Stimulated activated CD4-positive, alpha-beta T cell treated with anti-CD3 and anti-CD28 coated beads, Interleukin-1b, Interleukin-23, amount 100 ng/mL, for 4 hours (primary cell): ENCODE measurements around the gene CEACAM18.

Source experiments
- DNase-seq, 2 donors: peaks; one replicate each; pipeline ENCODE4 v3.0.0-alpha.2; 2020; ENCODE audit warnings: low read depth in 2 of 2

The CEACAM18 gene

DNA sequence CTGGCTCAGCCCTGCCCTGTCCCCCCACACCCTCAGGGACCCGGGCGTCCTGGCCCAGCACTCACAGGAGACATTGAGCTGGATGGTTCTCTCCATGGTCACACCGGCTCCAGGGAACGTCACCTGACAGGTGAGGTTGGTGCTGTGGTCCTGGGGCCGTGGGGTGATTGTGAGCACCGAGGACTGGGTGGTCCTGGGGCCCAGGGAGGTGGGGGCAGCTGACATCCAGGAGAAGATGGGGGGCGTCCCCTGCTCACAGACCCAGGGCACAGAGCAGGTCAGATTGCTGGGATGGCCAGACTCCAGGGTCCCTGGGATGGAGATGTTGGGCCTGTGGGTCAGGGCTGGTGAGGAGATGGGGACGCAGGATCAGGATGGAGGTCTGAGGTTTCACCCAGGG lies 52.3 kb downstream of the CEACAM18 start:
- no peak for DNase-seq

DNA sequence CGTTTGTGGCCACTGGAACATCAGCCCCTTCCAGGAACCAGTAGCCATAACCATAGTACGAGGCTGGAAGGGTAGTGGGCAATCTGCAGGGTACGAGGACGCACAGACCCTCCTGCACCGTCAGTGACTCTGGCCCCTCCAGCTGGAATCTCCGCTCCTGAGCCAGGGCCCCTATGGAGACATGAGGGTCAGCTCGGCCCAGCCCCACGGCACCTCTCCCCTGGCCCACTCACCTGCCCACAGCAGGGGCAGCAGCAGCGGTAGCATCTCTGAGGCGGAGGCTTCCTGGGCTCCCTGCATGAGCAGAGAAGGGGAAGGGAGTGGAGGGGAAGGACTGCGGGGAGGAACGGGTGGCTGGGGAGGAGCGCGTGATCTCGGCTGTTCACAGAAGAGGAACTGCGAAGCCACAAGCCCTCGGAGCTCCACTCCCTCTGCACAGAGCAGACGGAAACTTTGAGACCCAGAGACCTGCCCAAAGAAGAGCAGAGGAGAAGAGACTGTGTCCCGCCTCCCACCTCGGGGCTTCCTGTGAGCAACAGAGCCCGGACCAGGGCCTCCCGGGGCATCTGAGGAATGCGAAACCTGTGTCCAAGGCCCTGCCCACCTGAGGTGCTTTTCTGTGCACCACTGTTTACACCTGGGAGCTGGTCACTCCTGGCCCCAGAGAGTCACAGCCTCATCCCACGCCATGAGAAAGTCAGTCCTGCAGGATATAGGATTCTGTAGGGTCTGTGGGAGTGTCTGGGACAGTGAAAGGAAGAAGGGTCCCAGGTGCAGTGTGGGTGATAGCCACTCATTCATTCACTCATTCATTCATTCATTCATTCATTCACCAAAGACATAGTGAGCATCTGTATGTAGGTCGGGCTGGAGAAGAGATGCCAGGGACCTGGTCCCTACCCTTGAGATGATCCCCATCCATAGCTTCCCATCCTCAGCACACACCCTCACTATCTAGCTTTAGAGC lies 53.3 kb downstream of the CEACAM18 start, which contains the start of gene SIGLEC6:
Gene SIGLEC6 (minus strand): TSS at position 322 of the 967 bp plus-strand sequence. CDS start 22 bp downstream, at position 300.
- DNase-seq, result no peak

DNA sequence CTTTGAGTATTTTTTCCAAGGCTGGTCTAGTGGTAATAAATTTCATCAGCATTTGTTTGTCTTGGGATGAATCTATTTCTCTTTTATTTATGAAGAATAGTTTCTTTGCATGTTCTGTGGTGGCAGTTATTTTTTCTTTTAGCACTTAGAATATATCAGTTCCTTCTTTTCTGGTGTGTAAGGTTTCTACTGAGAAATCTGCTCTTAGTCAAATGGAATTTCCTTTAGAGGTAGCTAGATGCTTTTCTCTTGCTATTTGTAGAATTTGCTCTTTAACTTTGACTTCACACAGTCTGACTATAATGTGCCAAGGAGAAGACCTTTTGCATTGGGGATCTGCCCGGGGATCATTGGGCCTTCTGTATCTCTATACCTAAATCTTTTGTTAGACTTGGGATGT lies 57.2 kb downstream of the CEACAM18 start:
- no peak for DNase-seq

DNA sequence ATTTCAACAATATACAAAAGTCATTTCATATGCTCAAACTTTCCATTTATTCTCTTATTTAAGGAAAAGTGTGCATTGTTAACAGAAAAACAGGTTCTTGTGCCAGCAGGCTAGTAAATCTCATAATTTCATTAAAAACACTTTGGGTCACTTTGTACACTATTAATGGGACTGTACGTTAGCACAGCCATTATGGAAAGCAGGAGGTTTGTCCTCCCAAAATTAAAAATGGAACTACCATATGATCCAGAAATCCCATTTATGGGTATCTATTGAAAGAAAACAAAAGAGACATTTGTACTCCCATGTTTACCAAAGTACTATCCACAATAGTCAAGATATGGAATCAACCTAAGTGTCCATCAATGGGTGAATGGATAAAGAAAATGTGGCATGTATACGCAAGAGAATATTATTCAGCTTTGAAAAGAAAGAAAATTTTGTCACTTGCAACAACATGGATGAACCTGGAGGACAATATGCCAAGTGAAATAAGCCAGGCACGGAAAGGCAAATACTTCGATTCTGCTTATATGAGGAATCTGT lies 61.6 kb downstream of the CEACAM18 start:
- DNase-seq, result no peak
